ENCODE results near the gene CDH15. TPM values are rescaled to one million over a fixed set of nuclear protein-coding genes. Genes with fewer than 3 reads are reported as not detected.

Gene CDH15
- total and polyA plus RNA-seq, 2 of the 13 experiments (the other 11 are each of a cell fraction or from before 2014, with no cell fraction given) = 0.74 to 2.2 TPM

- TF ChIP-seq, protein P1, sequence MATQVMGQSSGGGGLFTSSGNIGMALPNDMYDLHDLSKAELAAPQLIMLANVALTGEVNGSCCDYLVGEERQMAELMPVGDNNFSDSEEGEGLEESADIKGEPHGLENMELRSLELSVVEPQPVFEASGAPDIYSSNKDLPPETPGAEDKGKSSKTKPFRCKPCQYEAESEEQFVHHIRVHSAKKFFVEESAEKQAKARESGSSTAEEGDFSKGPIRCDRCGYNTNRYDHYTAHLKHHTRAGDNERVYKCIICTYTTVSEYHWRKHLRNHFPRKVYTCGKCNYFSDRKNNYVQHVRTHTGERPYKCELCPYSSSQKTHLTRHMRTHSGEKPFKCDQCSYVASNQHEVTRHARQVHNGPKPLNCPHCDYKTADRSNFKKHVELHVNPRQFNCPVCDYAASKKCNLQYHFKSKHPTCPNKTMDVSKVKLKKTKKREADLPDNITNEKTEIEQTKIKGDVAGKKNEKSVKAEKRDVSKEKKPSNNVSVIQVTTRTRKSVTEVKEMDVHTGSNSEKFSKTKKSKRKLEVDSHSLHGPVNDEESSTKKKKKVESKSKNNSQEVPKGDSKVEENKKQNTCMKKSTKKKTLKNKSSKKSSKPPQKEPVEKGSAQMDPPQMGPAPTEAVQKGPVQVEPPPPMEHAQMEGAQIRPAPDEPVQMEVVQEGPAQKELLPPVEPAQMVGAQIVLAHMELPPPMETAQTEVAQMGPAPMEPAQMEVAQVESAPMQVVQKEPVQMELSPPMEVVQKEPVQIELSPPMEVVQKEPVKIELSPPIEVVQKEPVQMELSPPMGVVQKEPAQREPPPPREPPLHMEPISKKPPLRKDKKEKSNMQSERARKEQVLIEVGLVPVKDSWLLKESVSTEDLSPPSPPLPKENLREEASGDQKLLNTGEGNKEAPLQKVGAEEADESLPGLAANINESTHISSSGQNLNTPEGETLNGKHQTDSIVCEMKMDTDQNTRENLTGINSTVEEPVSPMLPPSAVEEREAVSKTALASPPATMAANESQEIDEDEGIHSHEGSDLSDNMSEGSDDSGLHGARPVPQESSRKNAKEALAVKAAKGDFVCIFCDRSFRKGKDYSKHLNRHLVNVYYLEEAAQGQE (IDR thresholded peaks at IDR 0.05; ENCODE audit: borderline replicate concordance in 1 of 2, low read depth in 1 of 2, low read length in 2 of 2) = no peak
- TF ChIP-seq ZNF235 (CRISPR knock-in tag; IDR thresholded peaks at IDR 0.05; ENCODE audit: borderline replicate concordance) = peak; percentile 96; the same call in 1 of the 2 replicates
- no peak for TF ChIP-seq ZNF576 (CRISPR knock-in tag; IDR thresholded peaks at IDR 0.05)
- TF ChIP-seq TBX3 (IDR thresholded peaks at IDR 0.05; ENCODE audit: borderline replicate concordance) = no peak
- TF ChIP-seq ZNF331 (CRISPR knock-in tag; IDR thresholded peaks at IDR 0.05) = peak; percentile 88
- TF ChIP-seq ZNF777 (CRISPR knock-in tag; IDR thresholded peaks at IDR 0.05) = 0 out of 2 replicates have a peak, but pooled peaks have one; percentile 45
- TF ChIP-seq ZNF83 (CRISPR knock-in tag; IDR thresholded peaks at IDR 0.05; ENCODE audit: borderline replicate concordance) = no peak; the same call in 1 of the 2 replicates
- TF ChIP-seq SRY (CRISPR knock-in tag; IDR thresholded peaks at IDR 0.05) = 0 out of 2 replicates have a peak, but pooled peaks have one; percentile 22
- no peak; the same call in 1 of the 2 replicates for TF ChIP-seq KDM6A (CRISPR knock-in tag; IDR thresholded peaks at IDR 0.05; ENCODE audit: low read depth)
- TF ChIP-seq ZNF354B (CRISPR knock-in tag; IDR thresholded peaks at IDR 0.05) = no peak; the same call in 1 of the 2 replicates
- TF ChIP-seq STAG1 (CRISPR knock-in tag; IDR thresholded peaks at IDR 0.05) = peak; percentile 99
- TF ChIP-seq ATF4 (CRISPR knock-in tag; IDR thresholded peaks at IDR 0.05) = no peak
- no peak for TF ChIP-seq ZBTB37 (CRISPR knock-in tag; IDR thresholded peaks at IDR 0.05)
- no peak; the same call in 1 of the 2 replicates for TF ChIP-seq ZBTB21 (CRISPR knock-in tag; IDR thresholded peaks at IDR 0.05)
- no peak for TF ChIP-seq ZNF12 (CRISPR knock-in tag; IDR thresholded peaks at IDR 0.05)
- no peak for TF ChIP-seq ZNF569 (CRISPR knock-in tag; IDR thresholded peaks at IDR 0.05; ENCODE audit: borderline replicate concordance)
- TF ChIP-seq, protein P2, sequence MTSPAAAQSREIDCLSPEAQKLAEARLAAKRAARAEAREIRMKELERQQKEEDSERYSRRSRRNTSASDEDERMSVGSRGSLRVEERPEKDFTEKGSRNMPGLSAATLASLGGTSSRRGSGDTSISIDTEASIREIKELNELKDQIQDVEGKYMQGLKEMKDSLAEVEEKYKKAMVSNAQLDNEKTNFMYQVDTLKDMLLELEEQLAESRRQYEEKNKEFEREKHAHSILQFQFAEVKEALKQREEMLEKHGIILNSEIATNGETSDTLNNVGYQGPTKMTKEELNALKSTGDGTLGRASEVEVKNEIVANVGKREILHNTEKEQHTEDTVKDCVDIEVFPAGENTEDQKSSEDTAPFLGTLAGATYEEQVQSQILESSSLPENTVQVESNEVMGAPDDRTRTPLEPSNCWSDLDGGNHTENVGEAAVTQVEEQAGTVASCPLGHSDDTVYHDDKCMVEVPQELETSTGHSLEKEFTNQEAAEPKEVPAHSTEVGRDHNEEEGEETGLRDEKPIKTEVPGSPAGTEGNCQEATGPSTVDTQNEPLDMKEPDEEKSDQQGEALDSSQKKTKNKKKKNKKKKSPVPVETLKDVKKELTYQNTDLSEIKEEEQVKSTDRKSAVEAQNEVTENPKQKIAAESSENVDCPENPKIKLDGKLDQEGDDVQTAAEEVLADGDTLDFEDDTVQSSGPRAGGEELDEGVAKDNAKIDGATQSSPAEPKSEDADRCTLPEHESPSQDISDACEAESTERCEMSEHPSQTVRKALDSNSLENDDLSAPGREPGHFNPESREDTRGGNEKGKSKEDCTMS (CRISPR knock-in tag; conservative IDR thresholded peaks at IDR 0.05) = no peak; the same call in 1 of the 2 replicates
- peak; percentile 66; the same call in 1 of the 2 replicates for TF ChIP-seq ZNF230 (CRISPR knock-in tag; IDR thresholded peaks at IDR 0.05)
- no peak for TF ChIP-seq TCF12 (IDR thresholded peaks at IDR 0.05)
- TF ChIP-seq TCF12 (CRISPR knock-in tag; IDR thresholded peaks at IDR 0.05) = 0 out of 2 replicates have a peak, but pooled peaks have one; percentile 68
Measured at GRCh38 chr16:89167425-89167941, 4.1 kb upstream of the CDH15 start (continued).
